Vagina (tissue), 2 donors: ENCODE measurements around the gene BNC2.

Experiments used
- POLR2A ChIP-seq, 2 donors: fragments of 450-650 bp; IDR thresholded peaks; one replicate each; pipeline ENCODE4 v1.6.1; 2017; ENCODE audit warnings: antibody characterized with exemption in 2 of 2, mild to moderate bottlenecking in 2 of 2, moderate library complexity in 2 of 2
- POLR2AphosphoS5 ChIP-seq, 2 donors: sonication (generic); formaldehyde crosslinking; IDR thresholded peaks; one replicate each; pipeline ENCODE4 v1.9.0; 2017; ENCODE audit warnings: antibody characterized with exemption in 2 of 2, mild to moderate bottlenecking in 2 of 2, low read depth in 1 of 2; ENCODE audit not compliant: insufficient read depth in 1 of 2
- TF ChIP-seq, protein P1 (sequence below), 3 experiments: fragments of 450-650 bp in 2 of 3; fragments of 200-600 bp in 1 of 3; sonication (generic) in 1 of 3; IDR thresholded peaks; one replicate each; pipeline ENCODE4 v1.5.1; 2017 to 2019; ENCODE audit warnings: antibody characterized with exemption in 3 of 3, mild to moderate bottlenecking in 2 of 3, moderate library complexity in 2 of 3

DNA sequence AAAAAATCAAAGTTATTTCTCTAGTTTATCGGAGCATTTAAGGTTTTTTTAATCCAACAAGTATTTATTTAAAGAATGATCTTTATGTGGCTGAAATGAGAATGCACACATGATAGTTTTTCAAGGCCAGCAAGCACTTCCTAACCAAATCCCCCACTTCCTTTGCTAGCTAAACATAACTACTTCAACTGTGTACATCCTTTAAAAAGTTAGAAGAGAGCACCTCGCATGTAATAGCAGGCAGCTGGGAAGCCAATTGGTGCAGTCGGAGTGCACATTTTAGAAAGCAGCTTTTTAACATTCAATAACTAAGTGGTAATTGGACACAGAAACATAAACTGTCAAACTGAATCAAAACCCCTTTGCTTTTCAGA is 245.7 kb downstream of the BNC2 start:
- TF ChIP-seq, protein P1, sequence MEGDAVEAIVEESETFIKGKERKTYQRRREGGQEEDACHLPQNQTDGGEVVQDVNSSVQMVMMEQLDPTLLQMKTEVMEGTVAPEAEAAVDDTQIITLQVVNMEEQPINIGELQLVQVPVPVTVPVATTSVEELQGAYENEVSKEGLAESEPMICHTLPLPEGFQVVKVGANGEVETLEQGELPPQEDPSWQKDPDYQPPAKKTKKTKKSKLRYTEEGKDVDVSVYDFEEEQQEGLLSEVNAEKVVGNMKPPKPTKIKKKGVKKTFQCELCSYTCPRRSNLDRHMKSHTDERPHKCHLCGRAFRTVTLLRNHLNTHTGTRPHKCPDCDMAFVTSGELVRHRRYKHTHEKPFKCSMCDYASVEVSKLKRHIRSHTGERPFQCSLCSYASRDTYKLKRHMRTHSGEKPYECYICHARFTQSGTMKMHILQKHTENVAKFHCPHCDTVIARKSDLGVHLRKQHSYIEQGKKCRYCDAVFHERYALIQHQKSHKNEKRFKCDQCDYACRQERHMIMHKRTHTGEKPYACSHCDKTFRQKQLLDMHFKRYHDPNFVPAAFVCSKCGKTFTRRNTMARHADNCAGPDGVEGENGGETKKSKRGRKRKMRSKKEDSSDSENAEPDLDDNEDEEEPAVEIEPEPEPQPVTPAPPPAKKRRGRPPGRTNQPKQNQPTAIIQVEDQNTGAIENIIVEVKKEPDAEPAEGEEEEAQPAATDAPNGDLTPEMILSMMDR (IDR thresholded peaks at IDR 0.05): no peak
- TF ChIP-seq POLR2AphosphoS5 (IDR thresholded peaks at IDR 0.05; ENCODE audit: insufficient read depth in 1 of 2, low read depth in 1 of 2) (no peak), POLR2A (IDR thresholded peaks at IDR 0.05) (no peak)
